ENCODE measurements around the gene TUBGCP3.

GRCh38 chr13:112509190-112509589 lies 78.8 kb downstream of the TUBGCP3 start:
- TF ChIP-seq POLR2A (IDR thresholded peaks at IDR 0.05), result no peak
- no peak for TF ChIP-seq EP300 (IDR thresholded peaks at IDR 0.05)
- no peak for TF ChIP-seq CTCF (IDR thresholded peaks at IDR 0.05)
